Measurements from ENCODE around the gene CXCL8. TPM values are rescaled to one million over a fixed set of nuclear protein-coding genes. Genes with fewer than 3 reads are reported as not detected.

CXCL8 gene
- total and polyA plus RNA-seq, 2 of the 8 experiments (the other 6 are each of a cell fraction or from before 2014, with no cell fraction given) = not detected

DNA sequence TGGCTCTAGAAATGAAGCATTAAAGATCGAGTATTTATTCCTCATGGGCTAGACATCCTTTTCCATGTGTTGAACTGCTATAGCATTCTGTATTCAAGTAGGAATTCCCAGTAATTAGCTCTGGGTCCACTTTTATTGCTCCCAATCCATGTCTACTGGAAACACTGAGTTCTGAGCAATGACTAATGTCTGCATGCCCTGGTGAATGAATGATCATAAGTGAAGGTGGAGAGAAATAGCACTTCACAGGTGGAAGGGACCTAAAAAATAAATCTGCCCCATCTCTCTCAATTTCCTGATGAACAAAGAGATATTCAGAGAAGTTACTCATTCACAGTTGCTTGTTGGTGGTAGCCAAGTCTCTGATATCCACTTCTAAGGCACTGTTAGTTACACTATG is 34.6 kb upstream of the CXCL8 start (continued):
- TF ChIP-seq, protein P1, sequence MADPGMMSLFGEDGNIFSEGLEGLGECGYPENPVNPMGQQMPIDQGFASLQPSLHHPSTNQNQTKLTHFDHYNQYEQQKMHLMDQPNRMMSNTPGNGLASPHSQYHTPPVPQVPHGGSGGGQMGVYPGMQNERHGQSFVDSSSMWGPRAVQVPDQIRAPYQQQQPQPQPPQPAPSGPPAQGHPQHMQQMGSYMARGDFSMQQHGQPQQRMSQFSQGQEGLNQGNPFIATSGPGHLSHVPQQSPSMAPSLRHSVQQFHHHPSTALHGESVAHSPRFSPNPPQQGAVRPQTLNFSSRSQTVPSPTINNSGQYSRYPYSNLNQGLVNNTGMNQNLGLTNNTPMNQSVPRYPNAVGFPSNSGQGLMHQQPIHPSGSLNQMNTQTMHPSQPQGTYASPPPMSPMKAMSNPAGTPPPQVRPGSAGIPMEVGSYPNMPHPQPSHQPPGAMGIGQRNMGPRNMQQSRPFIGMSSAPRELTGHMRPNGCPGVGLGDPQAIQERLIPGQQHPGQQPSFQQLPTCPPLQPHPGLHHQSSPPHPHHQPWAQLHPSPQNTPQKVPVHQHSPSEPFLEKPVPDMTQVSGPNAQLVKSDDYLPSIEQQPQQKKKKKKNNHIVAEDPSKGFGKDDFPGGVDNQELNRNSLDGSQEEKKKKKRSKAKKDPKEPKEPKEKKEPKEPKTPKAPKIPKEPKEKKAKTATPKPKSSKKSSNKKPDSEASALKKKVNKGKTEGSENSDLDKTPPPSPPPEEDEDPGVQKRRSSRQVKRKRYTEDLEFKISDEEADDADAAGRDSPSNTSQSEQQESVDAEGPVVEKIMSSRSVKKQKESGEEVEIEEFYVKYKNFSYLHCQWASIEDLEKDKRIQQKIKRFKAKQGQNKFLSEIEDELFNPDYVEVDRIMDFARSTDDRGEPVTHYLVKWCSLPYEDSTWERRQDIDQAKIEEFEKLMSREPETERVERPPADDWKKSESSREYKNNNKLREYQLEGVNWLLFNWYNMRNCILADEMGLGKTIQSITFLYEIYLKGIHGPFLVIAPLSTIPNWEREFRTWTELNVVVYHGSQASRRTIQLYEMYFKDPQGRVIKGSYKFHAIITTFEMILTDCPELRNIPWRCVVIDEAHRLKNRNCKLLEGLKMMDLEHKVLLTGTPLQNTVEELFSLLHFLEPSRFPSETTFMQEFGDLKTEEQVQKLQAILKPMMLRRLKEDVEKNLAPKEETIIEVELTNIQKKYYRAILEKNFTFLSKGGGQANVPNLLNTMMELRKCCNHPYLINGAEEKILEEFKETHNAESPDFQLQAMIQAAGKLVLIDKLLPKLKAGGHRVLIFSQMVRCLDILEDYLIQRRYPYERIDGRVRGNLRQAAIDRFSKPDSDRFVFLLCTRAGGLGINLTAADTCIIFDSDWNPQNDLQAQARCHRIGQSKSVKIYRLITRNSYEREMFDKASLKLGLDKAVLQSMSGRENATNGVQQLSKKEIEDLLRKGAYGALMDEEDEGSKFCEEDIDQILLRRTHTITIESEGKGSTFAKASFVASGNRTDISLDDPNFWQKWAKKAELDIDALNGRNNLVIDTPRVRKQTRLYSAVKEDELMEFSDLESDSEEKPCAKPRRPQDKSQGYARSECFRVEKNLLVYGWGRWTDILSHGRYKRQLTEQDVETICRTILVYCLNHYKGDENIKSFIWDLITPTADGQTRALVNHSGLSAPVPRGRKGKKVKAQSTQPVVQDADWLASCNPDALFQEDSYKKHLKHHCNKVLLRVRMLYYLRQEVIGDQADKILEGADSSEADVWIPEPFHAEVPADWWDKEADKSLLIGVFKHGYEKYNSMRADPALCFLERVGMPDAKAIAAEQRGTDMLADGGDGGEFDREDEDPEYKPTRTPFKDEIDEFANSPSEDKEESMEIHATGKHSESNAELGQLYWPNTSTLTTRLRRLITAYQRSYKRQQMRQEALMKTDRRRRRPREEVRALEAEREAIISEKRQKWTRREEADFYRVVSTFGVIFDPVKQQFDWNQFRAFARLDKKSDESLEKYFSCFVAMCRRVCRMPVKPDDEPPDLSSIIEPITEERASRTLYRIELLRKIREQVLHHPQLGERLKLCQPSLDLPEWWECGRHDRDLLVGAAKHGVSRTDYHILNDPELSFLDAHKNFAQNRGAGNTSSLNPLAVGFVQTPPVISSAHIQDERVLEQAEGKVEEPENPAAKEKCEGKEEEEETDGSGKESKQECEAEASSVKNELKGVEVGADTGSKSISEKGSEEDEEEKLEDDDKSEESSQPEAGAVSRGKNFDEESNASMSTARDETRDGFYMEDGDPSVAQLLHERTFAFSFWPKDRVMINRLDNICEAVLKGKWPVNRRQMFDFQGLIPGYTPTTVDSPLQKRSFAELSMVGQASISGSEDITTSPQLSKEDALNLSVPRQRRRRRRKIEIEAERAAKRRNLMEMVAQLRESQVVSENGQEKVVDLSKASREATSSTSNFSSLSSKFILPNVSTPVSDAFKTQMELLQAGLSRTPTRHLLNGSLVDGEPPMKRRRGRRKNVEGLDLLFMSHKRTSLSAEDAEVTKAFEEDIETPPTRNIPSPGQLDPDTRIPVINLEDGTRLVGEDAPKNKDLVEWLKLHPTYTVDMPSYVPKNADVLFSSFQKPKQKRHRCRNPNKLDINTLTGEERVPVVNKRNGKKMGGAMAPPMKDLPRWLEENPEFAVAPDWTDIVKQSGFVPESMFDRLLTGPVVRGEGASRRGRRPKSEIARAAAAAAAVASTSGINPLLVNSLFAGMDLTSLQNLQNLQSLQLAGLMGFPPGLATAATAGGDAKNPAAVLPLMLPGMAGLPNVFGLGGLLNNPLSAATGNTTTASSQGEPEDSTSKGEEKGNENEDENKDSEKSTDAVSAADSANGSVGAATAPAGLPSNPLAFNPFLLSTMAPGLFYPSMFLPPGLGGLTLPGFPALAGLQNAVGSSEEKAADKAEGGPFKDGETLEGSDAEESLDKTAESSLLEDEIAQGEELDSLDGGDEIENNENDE (IDR thresholded peaks at IDR 0.05; ENCODE audit: insufficient replicate concordance, low read length) = no peak
- TF ChIP-seq KDM5A (IDR thresholded peaks at IDR 0.05; ENCODE audit: low read length) = no peak
- no peak for TF ChIP-seq BRCA1 (IDR thresholded peaks at IDR 0.05; ENCODE audit: low read depth, low read length)
- TF ChIP-seq, protein P2, sequence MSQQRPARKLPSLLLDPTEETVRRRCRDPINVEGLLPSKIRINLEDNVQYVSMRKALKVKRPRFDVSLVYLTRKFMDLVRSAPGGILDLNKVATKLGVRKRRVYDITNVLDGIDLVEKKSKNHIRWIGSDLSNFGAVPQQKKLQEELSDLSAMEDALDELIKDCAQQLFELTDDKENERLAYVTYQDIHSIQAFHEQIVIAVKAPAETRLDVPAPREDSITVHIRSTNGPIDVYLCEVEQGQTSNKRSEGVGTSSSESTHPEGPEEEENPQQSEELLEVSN (IDR thresholded peaks at IDR 0.05) = no peak
- TF ChIP-seq POLR2AphosphoS5 (IDR thresholded peaks at IDR 0.05; ENCODE audit: low read depth, low read length) = no peak
- TF ChIP-seq HDAC2 (IDR thresholded peaks at IDR 0.05; ENCODE audit: borderline replicate concordance in 1 of 2, low read depth in 2 of 2, low read length in 2 of 2) = no peak
- no peak for TF ChIP-seq NANOG (IDR thresholded peaks at IDR 0.05; ENCODE audit: insufficient read depth, low read depth, low read length, poor library complexity, severe bottlenecking)
- TF ChIP-seq SP4 (IDR thresholded peaks at IDR 0.05; ENCODE audit: low read length) = no peak
- TF ChIP-seq CTBP2 (IDR thresholded peaks at IDR 0.05; ENCODE audit: borderline replicate concordance, insufficient read depth, insufficient read length, low read length) = no peak
- no peak for TF ChIP-seq TBP (IDR thresholded peaks at IDR 0.05; ENCODE audit: low read depth, low read length)
- no peak for TF ChIP-seq PHF8 (conservative IDR thresholded peaks at IDR 0.05; ENCODE audit: low read depth, low read length)

Data from H1 (cell line).